HUES48 (cell line): ENCODE measurements around the gene COG5.
A peak's percentile ranks its signal among the peaks of the same experiment; 100 is the strongest.

ENCODE experiments used
- H3K27ac ChIP-seq: one replicate; pipeline ENCODE4 v1.7.0; 2013; ENCODE audit warnings: low read depth, low read length, inconsistent platforms
- H3K27me3 ChIP-seq: 2 replicates; pipeline ENCODE4 v1.6.1; 2013; ENCODE audit warnings: mild to moderate bottlenecking, low read length; ENCODE audit not compliant: control insufficient read depth, insufficient read depth
- H3K36me3 ChIP-seq: 2 replicates; pipeline ENCODE4 v1.6.1; 2013; ENCODE audit warnings: low read length; ENCODE audit not compliant: control insufficient read depth, insufficient read depth
- H3K4me1 ChIP-seq: 2 replicates; pipeline ENCODE4 v1.6.1; 2013; ENCODE audit warnings: mild to moderate bottlenecking, low read length; ENCODE audit not compliant: control insufficient read depth, insufficient read depth
- H3K4me3 ChIP-seq: 2 replicates; pipeline ENCODE4 v1.5.1; 2013; ENCODE audit warnings: mild to moderate bottlenecking, low read depth, low read length
- H3K9ac ChIP-seq: 2 replicates; pipeline ENCODE4 v1.6.1; 2013; ENCODE audit warnings: mild to moderate bottlenecking, low read depth, low read length, moderate library complexity
- H3K9me3 ChIP-seq: 2 replicates; pipeline ENCODE4 v1.6.1; 2013; ENCODE audit warnings: low read length; ENCODE audit not compliant: control insufficient read depth, insufficient read depth

COG5 gene

DNA sequence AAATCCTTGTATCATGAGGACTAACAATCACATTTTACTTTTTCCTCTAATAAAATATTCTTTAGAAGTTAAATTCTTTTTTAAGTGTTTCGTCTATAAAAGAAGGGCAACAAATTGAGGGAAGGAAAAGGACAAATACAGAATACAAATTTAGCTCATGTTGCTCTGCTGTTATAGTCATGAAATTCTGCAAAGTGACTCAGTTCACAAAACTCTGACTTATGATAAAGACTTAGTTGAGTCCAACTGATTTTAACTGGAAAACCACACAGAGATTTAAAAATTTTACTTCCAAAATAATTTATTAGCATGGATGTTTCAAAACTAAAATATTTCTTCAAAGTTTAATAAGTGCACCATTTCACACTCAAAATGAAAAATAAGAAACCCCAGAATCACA lies 168.9 kb downstream of the COG5 start:
- Histone ChIP-seq H3K4me3 (no peak overlapping the region), H3K27me3 (no peaks in the 10 kb centered on the region), H3K36me3 (no peaks in the 10 kb centered on the region), H3K9me3 (no peaks in the 10 kb centered on the region), H3K9ac (no peak overlapping the region), H3K27ac (no peak overlapping the region), H3K4me1 (peaks cover 11% of the 10 kb centered on the region)

DNA sequence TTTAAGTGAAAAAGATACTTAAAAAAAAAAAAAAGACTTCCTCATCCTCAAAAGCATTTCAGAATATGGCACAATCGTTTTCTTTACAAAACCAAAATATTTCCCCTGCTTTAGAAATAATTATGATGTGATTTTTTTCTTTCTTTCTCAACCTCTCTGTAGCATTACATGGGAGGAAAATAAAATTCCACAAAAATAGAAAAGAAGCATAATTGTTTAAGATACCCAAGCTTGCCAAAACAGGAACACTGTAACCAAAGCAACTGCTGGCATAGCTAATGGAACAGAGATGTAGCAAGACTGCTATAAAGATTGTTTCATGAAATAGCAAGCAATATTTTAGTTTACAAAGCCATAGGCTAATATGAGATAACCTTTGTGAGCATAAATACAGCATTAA lies 169.4 kb downstream of the COG5 start:
- no peak overlapping the region for H3K27ac ChIP-seq
- H3K36me3 ChIP-seq = no peaks in the 10 kb centered on the region
- no peaks in the 10 kb centered on the region for H3K9me3 ChIP-seq
- peaks cover 11% of the 10 kb centered on the region for H3K4me1 ChIP-seq
- no peaks in the 10 kb centered on the region for H3K27me3 ChIP-seq
- no peak overlapping the region for H3K9ac ChIP-seq
- H3K4me3 ChIP-seq = no peak overlapping the region

DNA sequence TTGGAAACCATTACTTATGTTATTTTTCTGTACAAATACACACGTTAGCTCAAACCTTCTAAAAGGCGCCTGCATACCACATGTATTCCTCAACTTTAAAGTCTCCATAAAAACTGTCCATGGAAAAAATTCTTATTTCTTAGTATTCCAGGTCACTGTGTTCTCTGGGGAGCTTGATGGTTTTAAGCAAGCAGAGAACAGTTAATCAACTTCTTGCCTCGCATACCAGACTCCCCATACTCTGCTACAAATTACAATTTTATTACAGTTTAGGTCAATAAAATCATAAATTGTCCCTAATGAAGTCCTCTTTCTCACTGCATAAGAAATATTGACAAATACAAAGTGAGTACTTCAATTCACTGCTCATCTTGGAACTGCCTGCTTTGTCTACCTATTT lies 170.9 kb downstream of the COG5 start:
- Histone ChIP-seq H3K9me3 (no peaks in the 10 kb centered on the region), H3K9ac (no peak overlapping the region), H3K36me3 (no peaks in the 10 kb centered on the region), H3K4me3 (no peak overlapping the region), H3K27ac (no peak overlapping the region), H3K27me3 (no peaks in the 10 kb centered on the region), H3K4me1 (peaks cover 11% of the 10 kb centered on the region)

DNA sequence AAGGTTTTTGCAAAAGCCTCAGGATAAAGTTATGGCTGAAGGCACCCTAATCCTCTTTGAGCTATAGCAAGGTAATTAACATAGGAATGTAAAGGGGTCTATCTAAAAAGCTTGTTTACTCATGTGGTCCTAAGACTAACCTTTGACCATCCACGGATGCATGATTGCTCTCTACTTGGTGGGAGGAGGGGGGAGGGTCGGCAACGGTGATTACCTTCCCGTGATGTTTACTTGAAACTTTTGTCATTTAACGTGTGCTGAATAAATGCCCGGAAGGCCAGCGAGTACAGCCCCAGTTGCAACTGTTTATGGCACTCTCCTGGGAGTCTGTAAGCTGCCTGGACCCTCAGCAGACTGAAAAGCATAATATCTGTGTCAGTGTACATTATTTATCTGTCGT lies 172.8 kb downstream of the COG5 start:
- H3K27ac ChIP-seq = peak overlapping the region; percentile 48
- no peaks in the 10 kb centered on the region for H3K27me3 ChIP-seq
- 0 out of 2 replicates have a peak overlapping the region, but pooled peaks have one; percentile 27 for H3K4me3 ChIP-seq
- H3K9ac ChIP-seq = no peak overlapping the region
- no peaks in the 10 kb centered on the region for H3K36me3 ChIP-seq
- peaks cover 28% of the 10 kb centered on the region for H3K4me1 ChIP-seq
- no peaks in the 10 kb centered on the region for H3K9me3 ChIP-seq

DNA sequence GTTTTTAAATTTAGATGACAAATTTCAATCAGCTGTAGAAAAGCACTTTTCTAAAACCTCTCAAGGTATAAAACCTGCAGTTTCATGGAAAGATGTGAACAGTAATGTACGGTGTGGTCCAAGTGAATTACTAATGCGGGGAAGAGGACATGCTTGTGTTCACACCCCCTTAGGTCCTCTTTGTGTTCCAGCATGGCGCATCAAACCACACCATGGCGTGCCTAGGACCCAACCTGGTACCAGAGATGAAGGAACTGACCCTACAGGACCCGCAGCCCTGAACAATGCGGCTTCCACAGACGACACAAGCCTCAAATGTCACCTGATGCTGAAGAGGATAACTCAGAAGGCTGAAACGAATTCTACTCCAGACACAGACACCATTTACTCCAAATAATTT lies 175.1 kb downstream of the COG5 start:
- peaks cover 28% of the 10 kb centered on the region for H3K4me1 ChIP-seq
- no peaks in the 10 kb centered on the region for H3K36me3 ChIP-seq
- H3K27ac ChIP-seq = no peak overlapping the region
- no peaks in the 10 kb centered on the region for H3K9me3 ChIP-seq
- H3K27me3 ChIP-seq = no peaks in the 10 kb centered on the region
- H3K9ac ChIP-seq = no peak overlapping the region
- no peak overlapping the region for H3K4me3 ChIP-seq

DNA sequence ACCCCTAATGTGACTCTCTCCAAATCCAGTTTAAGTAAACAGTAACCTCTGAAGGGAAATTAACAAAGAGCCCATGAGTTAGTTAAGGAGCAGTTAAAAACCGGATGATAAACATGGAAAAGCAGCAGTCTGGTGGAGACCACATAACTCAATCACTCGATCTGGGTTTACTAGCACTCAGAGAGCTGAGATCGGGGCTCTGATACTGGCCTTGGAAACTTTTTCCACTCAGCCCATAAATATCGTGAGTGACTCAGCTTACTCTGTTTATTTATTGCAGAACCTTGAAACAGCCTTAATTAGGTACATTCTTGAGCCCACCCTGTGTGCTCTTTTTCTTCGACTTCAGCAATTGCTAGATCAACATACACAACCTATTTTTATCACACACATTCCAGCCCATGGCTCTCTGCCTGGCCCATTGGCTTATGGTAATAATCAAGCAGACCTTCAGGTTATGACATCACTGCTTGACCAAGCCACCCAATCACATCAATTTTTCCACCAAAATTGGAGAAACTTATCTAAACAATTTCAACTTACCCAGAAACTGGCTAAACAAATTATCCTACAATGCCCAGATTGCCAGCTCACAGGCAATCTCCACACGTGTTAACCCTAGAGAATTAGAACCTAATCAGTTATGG lies 176.0 kb downstream of the COG5 start:
- H3K27me3 ChIP-seq = no peaks in the 10 kb centered on the region
- H3K4me1 ChIP-seq = peaks cover 28% of the 10 kb centered on the region
- H3K27ac ChIP-seq = no peak overlapping the region
- no peak overlapping the region for H3K4me3 ChIP-seq
- no peak overlapping the region for H3K9ac ChIP-seq
- no peaks in the 10 kb centered on the region for H3K9me3 ChIP-seq
- no peaks in the 10 kb centered on the region for H3K36me3 ChIP-seq

DNA sequence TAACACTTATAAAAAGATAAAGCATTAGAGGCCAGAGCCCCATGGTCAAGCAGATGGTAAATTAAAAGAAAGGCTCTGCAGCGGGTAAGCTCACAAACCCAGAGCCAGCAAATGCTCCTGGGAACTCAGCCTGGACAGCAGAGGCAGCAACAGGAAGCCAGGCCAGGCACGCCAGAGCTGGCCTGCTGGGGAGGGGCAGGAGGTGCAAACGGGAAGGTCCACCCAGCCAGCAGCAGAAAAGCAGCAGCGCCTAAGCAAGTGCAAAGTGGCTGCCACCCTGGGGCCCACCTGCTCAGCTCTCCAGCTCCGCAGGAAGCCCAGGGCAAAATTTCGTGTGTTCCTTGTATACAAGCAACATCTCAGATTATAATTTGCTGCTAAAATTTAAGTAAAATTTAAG lies 176.6 kb downstream of the COG5 start:
- Histone ChIP-seq H3K9ac (no peak overlapping the region), H3K4me1 (peaks cover 28% of the 10 kb centered on the region), H3K36me3 (no peaks in the 10 kb centered on the region), H3K27me3 (no peaks in the 10 kb centered on the region), H3K27ac (no peak overlapping the region), H3K9me3 (no peaks in the 10 kb centered on the region), H3K4me3 (no peak overlapping the region)

DNA sequence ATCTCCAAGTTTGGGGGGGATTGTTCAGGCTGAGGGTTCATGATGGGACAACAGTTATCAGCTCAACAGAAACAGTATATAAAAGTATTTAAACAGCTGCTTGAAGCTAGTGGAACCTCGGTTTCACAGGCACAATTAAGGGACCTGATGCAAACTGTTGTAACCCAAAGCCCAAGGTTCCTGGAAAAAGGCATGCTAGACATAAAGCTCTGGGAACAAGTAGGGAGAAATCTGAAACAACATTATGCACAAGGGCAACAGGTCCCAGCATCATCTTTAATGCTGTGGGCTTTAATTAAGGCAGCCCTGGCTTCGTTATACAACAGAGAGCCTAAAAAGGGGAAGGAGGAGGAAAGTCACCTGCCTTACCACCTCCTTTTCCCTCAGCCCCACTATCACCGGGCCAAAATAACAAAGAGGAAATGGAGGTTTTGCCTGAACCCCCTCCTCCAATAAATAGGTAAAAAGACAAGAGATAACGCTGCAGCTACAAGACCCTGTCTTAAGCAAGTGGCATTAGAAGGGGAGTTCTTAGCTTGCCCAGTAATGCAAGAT lies 177.1 kb downstream of the COG5 start:
- H3K27me3 ChIP-seq = no peaks in the 10 kb centered on the region
- no peaks in the 10 kb centered on the region for H3K36me3 ChIP-seq
- no peak overlapping the region for H3K9ac ChIP-seq
- no peak overlapping the region for H3K4me3 ChIP-seq
- H3K9me3 ChIP-seq = no peaks in the 10 kb centered on the region
- H3K4me1 ChIP-seq = peaks cover 28% of the 10 kb centered on the region
- no peak overlapping the region for H3K27ac ChIP-seq

DNA sequence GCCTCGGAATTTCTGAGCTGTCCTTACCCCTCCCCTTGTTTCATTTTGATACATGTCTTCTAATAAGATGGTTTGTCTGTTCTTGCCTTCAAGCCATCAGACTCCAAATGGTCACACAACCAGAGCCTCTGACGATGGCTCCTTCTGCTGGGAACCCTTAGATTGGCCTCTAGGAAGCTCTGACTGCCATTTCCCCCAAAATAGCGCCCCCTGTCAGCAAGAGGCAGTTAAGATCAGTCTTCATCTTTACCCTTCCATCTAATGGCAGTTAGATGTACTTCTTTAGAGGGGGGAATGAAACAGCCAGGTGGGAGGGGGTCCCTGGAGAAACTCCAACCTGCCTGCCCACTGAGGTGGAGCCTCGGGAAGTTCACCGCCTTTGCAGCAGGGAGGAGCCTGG lies 179.7 kb downstream of the COG5 start:
- H3K4me1 ChIP-seq = peaks cover 17% of the 10 kb centered on the region
- no peaks in the 10 kb centered on the region for H3K36me3 ChIP-seq
- H3K27me3 ChIP-seq = no peaks in the 10 kb centered on the region
- no peak overlapping the region for H3K9ac ChIP-seq
- no peaks in the 10 kb centered on the region for H3K9me3 ChIP-seq
- H3K27ac ChIP-seq = no peak overlapping the region
- H3K4me3 ChIP-seq = no peak overlapping the region

DNA sequence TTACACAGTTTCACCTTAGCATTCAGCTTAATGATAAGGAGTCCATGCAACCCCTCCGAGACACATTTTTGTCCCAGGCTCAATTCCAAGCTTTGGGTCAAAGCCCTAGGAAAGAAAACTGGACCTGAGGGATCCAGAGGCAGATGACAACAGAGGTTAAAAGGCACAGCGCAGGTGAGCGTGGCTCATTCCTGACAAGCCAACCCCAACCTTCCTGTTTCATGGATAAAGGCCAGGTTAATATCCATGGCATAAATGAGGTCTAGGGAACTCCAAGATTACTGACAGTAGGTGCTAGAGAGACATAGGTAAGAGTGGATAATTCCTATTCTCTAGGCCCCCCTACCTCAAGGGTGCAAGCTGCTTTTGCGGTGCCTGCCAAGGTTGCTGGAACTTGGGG lies 180.5 kb downstream of the COG5 start:
- Histone ChIP-seq H3K4me1 (peaks cover 17% of the 10 kb centered on the region), H3K4me3 (no peak overlapping the region), H3K27ac (no peak overlapping the region)

DNA sequence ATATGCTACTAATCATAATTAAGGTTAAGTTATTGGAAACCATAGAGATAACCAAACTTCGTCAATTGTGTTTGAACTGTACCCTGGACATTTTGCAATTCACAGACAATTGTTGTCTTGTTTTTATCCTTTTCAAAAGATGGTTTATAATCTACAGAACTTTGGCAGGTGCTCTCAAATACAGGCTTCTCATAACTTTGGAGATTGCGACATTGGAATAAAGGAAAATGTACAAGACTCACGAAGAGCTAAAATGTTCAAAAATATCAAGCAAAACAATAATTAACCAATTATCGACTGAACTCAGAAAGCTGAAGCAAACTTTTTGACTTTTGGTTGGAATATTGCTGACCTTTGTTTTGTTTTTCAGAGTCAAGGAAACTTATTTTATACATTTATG lies 182.3 kb downstream of the COG5 start:
- Histone ChIP-seq H3K4me1 (peaks cover 4% of the 10 kb centered on the region; the same call in 1 of the 2 replicates), H3K4me3 (no peak overlapping the region), H3K27ac (no peak overlapping the region), H3K9me3 (no peaks in the 10 kb centered on the region), H3K36me3 (no peaks in the 10 kb centered on the region), H3K9ac (no peak overlapping the region), H3K27me3 (no peaks in the 10 kb centered on the region)

More for the DNA sequence above, 180.5 kb downstream of the COG5 start:
- H3K36me3 ChIP-seq = no peaks in the 10 kb centered on the region
- no peaks in the 10 kb centered on the region for H3K9me3 ChIP-seq
- H3K9ac ChIP-seq = no peak overlapping the region
- no peaks in the 10 kb centered on the region for H3K27me3 ChIP-seq
